GM12891 (cell line): ENCODE measurements around the gene F12.

Experiments used
- POLR2A ChIP-seq: IDR thresholded peaks from 2 replicates; pipeline ENCODE4 v1.6.1; 2011; ENCODE audit warnings: low read depth, low read length, control low read depth
- POLR2AphosphoS5 ChIP-seq: IDR thresholded peaks from 2 replicates; pipeline ENCODE4 v1.6.1; 2011; ENCODE audit warnings: low read depth, low read length, control low read depth
- TAF1 ChIP-seq: IDR thresholded peaks from 2 replicates; pipeline ENCODE4 v1.6.1; 2011; ENCODE audit warnings: low read depth, low read length, control low read depth

DNA sequence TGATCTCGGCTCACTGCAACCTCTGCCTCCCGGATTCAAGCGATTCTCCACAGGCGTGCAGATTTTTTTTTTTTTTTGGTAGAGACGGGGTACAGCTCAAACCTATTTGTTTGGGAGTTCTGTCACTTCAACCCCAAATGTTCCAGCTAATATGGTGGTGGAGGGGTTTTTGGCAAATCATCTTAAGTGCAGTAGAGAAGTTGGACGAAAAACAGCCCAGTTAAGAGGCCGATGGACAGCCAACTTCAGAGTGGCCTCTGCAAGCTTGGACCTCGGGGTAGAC, 36.5 kb upstream of the F12 start:
- TF ChIP-seq POLR2A = no peak
- TF ChIP-seq TAF1 = no peak
- no peak for TF ChIP-seq POLR2AphosphoS5
